Stimulated activated CD8-positive, alpha-beta memory T cell treated with anti-CD3 and anti-CD28 coated beads, Interleukin-7, amount 100 ng/mL, for 48 hours (primary cell): ENCODE results near the gene NMNAT1.
"Not testable (repeated sequence)": the region's sequence is repeated elsewhere in the genome, so short reads cannot be mapped to it uniquely, and the experiment has no call there.

ENCODE experiments used
- DNase-seq, 2 donors: peaks; one replicate each; pipeline ENCODE4 v3.0.0-alpha.2; 2020; ENCODE audit warnings: low read depth in 1 of 2; ENCODE audit errors: extremely low read depth in 1 of 2

The NMNAT1 gene

DNA sequence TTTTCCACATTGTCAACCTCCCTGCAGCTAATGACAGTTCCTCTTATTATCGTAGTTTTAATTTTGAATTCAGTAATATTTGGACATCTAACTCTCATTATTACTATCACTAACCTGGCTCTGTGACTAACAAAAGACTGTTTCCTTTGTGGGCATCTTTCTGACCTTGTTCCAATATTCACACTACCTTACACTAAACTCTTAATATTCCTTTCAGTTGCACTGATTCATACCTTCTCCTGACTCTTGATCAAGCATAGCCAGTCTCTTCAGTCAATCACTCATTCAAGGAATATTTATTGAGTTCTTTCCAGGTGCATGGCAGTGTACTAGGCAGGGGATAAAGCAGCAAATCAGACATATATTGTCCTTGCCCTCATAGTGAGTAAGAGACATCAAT is 25.4 kb upstream of the NMNAT1 start:
- no peak for DNase-seq

DNA sequence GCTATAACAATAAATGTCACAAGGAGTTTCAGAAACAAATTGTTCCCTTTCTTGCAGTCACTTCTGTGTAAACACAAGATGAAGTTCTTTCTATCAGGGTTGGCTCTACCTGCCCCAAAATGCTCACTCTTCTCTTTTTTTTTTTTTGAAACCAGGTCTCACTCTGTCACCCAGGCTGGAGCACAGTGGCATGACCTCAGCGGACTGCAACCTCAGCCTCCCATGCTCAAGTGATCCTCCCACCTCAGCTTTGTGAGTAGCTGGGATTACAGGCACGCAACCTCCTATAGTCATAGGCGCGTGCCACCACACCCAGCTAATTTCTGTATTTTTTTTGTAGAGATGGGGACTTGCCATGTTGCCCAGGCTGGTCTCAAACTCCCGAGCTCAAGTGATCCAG is 22.7 kb upstream of the NMNAT1 start:
- no peak for DNase-seq

DNA sequence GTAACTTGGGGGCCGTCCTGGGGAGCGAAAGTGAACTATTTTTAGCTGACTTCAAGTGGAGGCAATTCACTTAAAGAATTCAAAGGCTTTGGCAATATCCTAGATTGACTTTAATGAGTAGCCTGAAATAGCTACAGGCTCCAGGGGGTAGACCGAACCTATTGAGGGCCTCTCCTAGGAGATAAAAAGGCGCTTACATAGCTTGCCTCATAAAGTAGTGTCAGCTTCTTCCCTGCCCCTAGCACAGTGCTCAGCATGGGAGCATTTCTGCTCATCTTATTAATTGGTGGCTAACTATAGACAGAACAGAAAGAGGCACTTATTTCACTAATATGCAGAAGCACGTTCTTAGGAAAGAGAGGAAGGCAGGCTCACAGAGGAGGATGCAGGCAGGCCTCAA is 20.9 kb upstream of the NMNAT1 start:
- DNase-seq = no peak

GRCh38 chr1:9927259-9927658 is 16.0 kb upstream of the NMNAT1 start:
- DNase-seq = no peak

GRCh38 chr1:9929431-9930385 is 13.6 kb upstream of the NMNAT1 start:
- DNase-seq = no peak

- DNase-seq = no peak
Measured at GRCh38 chr1:9942399-9942938, 806 bp upstream of the NMNAT1 start.

GRCh38 chr1:9946315-9946714 is 3.0 kb downstream of the NMNAT1 start:
- DNase-seq = no peak

DNA sequence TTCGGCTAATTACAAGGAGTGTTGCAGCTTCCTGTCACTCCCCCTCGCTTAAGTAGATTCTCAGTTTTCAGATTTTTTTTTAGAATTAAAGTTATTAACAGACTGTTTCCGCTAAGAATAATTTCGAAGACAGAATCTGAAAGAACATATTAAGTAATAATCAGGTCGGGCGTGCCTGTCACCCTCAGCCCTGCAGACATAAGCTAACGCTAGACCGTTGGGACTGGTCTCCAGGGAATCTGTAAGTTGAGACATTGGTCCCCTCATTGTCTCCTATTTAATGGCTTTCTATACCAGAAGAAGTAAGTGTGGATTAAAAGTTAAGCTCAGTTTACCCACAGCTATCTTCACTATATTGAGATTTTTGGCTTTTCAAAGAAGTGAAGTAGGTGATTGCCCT is 14.5 kb downstream of the NMNAT1 start:
- no peak for DNase-seq

GRCh38 chr1:9960011-9960410 is 16.7 kb downstream of the NMNAT1 start:
- no peak for DNase-seq

- no peak for DNase-seq
Measured at GRCh38 chr1:9960706-9961562, 17.7 kb downstream of the NMNAT1 start.

GRCh38 chr1:9984253-9984652 is 41.0 kb downstream of the NMNAT1 start:
- no peak for DNase-seq

GRCh38 chr1:9985001-9985400 is 41.7 kb downstream of the NMNAT1 start:
- no peak for DNase-seq

DNA sequence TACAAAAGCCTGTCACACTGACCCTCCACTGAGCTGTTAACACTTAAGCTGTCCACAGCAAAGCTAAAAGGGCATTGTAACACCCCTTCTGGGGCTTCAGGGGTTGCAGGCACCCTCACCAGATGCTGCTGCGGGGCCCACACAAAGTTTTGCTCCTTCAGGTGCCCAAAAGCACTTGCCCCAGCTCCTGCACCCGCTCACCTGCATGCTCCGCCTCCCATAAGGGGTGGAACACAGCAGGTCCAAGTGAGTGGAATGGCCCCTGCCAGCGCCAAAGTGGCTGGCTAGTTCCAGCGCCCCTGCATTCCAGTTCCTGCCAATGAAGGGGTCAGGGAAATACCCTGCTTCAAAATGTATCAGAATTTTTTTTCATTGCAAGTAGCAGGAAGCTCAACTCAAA is 46.5 kb downstream of the NMNAT1 start:
- DNase-seq = no peak

DNA sequence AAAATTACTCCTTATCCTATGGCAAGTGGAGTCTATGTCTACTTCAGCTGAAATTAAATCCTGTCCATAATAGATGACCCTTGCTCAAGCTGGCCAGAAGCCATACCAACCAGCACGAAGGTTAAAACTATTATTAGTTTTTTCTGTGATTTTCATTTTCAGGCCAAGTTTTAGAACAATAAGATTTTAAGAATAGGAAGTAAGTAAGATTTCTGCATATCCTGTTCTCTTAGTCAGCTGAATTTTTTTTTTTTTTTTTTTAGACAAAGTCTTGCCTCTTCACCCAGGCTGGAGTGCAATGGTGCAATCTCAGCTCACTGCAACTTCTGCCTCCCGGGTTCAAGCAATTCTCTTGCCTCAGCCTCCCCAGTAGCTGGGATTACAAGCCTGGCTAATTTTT is 47.7 kb downstream of the NMNAT1 start:
- DNase-seq = no peak

DNA sequence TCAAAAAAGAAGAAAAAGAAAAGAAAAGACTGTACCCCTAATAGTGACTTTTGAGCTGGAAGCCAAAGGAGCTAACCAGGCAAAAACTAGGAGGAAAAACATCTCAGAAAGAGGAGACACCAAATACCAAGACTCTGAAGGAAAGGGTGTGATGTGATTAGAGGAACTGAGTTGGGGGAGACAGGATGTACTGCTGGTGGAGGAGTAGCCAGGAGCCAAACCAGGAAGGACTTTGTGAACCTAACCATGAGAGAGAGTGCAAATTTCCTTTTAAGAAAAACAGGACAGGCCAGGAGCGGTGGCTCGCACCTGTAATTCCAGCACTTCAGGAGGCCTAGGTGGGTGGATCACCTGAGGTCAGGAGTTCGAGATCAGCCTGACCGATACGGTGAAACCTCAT is 49.6 kb downstream of the NMNAT1 start:
- DNase-seq = no peak

GRCh38 chr1:9993561-9994075 is 50.3 kb downstream of the NMNAT1 start:
- no peak for DNase-seq

- DNase-seq = no peak
Measured at GRCh38 chr1:9996624-9997582, 53.6 kb downstream of the NMNAT1 start, which contains the start of gene RBP7. TSS of gene RBP7 (plus strand) at chr1:9997228. CDS start at chr1:9997259, 31 bp downstream.

- DNase-seq = no peak
Measured at GRCh38 chr1:10001016-10001665, 57.9 kb downstream of the NMNAT1 start.

- DNase-seq = not testable (repeated sequence)
Measured at GRCh38 chr1:10005248-10005647, 62.0 kb downstream of the NMNAT1 start.

GRCh38 chr1:10007169-10007568 is 63.9 kb downstream of the NMNAT1 start:
- no peak for DNase-seq
